Fibroblast of mammary gland (primary cell): Measurements from ENCODE around the gene THG1L.
A peak's percentile ranks its signal among the peaks of the same experiment; 100 is the strongest.
"Not testable (repeated sequence)": the region's sequence is repeated elsewhere in the genome, so short reads cannot be mapped to it uniquely, and the experiment has no call there.

Experiments
- DNase-seq: peaks from one replicate; pipeline ENCODE4 v3.0.0-alpha.2; 2010; ENCODE audit warnings: low read depth
- H3K4me3 ChIP-seq: 2 replicates; pipeline ENCODE4 v1.5.1; 2011; ENCODE audit warnings: low read depth, mild to moderate bottlenecking, low read length, moderate library complexity; ENCODE audit not compliant: control insufficient read depth
- CTCF ChIP-seq: conservative IDR thresholded peaks from 2 replicates; pipeline ENCODE4 v1.5.1; 2011; ENCODE audit warnings: low read depth, low read length, inconsistent platforms; ENCODE audit not compliant: control insufficient read depth, insufficient read depth

The THG1L gene

GRCh38 chr5:157731272-157732129 lies at the start of gene THG1L:
Gene THG1L, plus strand, starts transcription at chr5:157731420. Its CDS starts 21 bp downstream, at chr5:157731441.
- no peak for TF ChIP-seq CTCF
- H3K4me3 ChIP-seq = peak within 1 kb of the TSS; percentile 95
- DNase-seq = peak; percentile 98

GRCh38 chr5:157682257-157682656 lies 49.0 kb upstream of the THG1L start:
- no peak overlapping the region for H3K4me3 ChIP-seq
- DNase-seq = no peak
- no peak for TF ChIP-seq CTCF

GRCh38 chr5:157686276-157687197 lies 44.7 kb upstream of the THG1L start:
- H3K4me3 ChIP-seq, DNase-seq: not testable (repeated sequence)

GRCh38 chr5:157687198-157687554 lies 44.0 kb upstream of the THG1L start:
- no peak for TF ChIP-seq CTCF
- H3K4me3 ChIP-seq = no peak overlapping the region
- DNase-seq = no peak

- DNase-seq = no peak
- TF ChIP-seq CTCF = no peak
- H3K4me3 ChIP-seq = no peak overlapping the region
Measured at GRCh38 chr5:157689942-157690689, 41.1 kb upstream of the THG1L start.

- no peak for DNase-seq
- no peak for TF ChIP-seq CTCF
Measured at GRCh38 chr5:157690690-157691433, 40.4 kb upstream of the THG1L start.

GRCh38 chr5:157693816-157694215 lies 37.4 kb upstream of the THG1L start:
- not testable (repeated sequence) for H3K4me3 ChIP-seq, DNase-seq

More at GRCh38 chr5:157690690-157691433, 40.4 kb upstream of the THG1L start:
- no peak overlapping the region for H3K4me3 ChIP-seq

- not testable (repeated sequence) for DNase-seq, H3K4me3 ChIP-seq
Measured at GRCh38 chr5:157696154-157696553, 35.1 kb upstream of the THG1L start.

GRCh38 chr5:157698674-157699073 lies 32.5 kb upstream of the THG1L start:
- H3K4me3 ChIP-seq = not testable (repeated sequence)

More at GRCh38 chr5:157698674-157699073, 32.5 kb upstream of the THG1L start:
- not testable (repeated sequence) for DNase-seq
